Nucleus accumbens (tissue), 56 donors: ENCODE measurements around the gene CCNYL1.
"Not testable (repeated sequence)": the region's sequence is repeated elsewhere in the genome, so short reads cannot be mapped to it uniquely, and the experiment has no call there.

Source experiments
- DNase-seq, 56 donors: peaks; one replicate each; lab custom pipeline; 2025; lab: John Stamatoyannopoulos, UW

CCNYL1 gene

GRCh38 chr2:207695293-207695692 is 16.1 kb upstream of the CCNYL1 start:
- no peak for DNase-seq

DNA sequence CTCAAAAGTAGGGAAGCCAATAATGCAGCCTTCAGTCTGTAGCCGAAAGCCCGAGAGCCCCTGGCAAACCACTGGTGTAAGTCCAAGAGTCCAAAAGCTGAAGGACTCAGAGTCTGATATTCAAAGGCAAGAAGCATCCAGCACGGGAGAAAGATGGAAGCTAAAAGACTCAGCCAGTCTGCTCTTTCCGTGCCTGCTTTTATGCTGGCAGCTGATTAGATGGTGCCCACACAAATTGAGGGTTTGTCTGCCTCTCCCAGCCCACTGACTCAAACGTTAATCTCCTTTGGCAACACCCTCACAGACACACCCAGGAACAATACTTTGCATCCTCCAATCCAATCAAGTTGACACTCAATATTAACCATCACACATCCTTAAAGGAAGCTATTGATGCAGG is 14.5 kb upstream of the CCNYL1 start:
- not testable (repeated sequence) for DNase-seq

- no peak for DNase-seq
Observed at GRCh38 chr2:207697411-207697810, 14.0 kb upstream of the CCNYL1 start.

- DNase-seq = no peak
Observed at GRCh38 chr2:207698301-207698700, 13.1 kb upstream of the CCNYL1 start.

DNA sequence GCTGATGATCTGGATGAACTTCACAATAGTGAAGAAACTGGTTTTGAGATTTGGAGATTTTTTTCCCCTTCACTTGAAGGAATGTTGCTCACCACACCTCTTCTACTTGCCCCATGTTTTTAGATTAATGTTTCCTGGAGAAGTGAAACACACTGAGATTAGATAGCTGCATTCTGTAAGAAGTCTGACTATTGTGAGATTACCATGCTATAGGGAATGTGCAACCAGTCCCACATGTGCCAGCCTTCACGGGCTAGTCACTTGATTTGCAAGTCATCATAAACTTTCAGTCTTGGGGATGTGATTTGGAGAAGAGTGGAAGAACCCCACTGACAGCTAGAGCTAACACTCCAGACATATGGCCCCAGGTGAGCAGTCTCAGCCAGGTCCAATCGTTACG is 7.4 kb upstream of the CCNYL1 start:
- no peak for DNase-seq

GRCh38 chr2:207704671-207705070 is 6.8 kb upstream of the CCNYL1 start:
- no peak for DNase-seq

DNA sequence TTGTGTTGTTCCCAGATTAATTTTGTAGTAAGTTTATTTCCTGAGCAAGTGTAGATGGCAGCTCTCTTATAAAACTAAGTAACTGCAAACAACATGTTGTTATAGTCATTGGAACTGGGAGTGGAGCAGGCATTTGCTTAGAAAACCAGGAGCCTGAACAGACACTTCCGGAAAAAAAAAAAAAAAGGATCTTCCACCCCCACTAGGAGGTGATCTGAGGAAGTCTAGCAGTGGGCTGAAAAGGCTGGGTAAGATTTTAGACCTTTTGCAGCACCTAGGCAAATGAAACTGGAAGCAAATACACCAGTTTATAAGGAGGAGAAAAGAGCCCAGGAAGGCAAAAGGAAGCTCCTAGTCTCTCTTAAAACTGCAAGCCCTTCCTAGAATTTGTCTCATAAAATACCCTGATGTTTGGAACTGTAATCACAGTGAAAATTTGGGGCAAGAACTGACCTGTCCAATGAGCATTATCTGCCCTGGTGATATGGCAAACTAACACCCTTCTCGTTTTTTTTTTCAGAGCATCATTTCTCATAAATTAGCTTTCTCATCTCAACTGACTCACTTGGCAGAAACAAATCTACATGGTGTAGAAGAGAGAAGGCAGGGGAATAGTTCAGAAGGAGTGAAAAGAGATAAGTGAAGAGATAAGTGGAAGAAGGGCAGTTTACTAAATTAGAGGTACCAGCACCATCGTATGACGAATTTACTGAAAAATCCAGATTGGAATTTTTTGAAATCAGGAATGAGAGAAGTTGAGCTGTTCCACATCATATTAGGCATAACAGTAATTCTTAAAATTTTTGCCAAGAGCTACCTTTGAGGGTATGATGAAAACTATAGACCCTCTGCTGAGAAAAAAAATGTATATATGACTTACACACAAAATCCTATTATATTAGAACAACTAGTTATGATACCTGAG is 4.2 kb upstream of the CCNYL1 start:
- DNase-seq = no peak

DNA sequence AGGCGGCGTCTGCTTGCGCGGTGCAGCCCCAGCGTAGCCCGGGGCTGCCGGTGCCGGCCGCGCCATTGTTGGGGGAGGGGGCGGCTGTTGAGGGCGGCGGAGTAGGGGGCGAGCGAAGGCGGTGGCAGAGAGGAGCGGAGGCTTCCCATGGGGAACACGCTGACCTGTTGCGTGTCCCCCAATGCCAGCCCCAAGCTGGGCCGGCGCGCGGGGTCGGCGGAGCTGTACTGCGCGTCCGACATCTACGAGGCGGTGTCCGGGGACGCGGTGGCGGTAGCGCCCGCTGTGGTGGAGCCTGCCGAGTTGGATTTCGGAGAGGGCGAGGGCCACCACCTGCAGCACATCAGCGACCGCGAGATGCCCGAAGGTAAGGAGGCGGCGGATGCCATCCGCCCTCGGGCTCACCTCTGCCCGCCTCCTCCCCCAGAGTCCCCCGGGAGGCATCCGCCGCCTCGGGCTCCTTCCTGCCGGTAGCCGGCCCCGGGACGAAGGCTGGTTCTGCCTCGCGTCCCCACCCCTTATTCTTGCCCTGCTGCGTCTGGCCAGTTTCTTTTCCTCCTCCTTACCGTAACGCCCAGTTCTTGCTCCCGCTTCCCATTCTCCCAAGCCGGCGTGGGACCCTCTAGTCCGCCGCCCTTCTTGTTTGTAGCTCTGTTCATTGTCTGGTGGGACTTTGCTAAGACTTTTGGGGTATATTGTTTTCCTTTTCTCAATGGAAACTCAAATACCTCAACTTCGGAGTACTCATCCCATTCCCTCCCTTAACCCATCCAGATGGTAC is 500 bp downstream of the CCNYL1 start:
- peak in 23 of 56 donors; percentile 21 to 69 (median 52) for DNase-seq

DNA sequence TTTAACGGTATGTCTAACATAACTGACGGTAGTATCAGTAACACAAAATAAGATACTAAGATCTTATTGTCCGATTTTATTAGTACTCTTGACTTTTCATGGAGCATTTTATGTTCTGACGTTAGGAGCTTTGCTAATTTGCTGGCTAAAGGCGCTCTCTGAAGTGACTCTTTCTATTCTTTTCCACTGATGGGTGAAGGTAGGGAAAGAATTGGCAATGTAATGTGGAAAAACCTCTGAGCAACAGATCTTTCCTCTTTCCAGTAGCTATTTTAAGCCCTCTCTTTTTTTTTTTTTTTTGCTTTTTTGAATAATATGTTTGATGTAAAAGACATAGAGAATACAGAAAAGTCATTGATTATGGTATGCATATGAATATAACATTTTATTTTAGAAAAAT is 4.6 kb downstream of the CCNYL1 start:
- DNase-seq = no peak

- DNase-seq = no peak
Observed at GRCh38 chr2:207718521-207718920, 7.1 kb downstream of the CCNYL1 start.

DNA sequence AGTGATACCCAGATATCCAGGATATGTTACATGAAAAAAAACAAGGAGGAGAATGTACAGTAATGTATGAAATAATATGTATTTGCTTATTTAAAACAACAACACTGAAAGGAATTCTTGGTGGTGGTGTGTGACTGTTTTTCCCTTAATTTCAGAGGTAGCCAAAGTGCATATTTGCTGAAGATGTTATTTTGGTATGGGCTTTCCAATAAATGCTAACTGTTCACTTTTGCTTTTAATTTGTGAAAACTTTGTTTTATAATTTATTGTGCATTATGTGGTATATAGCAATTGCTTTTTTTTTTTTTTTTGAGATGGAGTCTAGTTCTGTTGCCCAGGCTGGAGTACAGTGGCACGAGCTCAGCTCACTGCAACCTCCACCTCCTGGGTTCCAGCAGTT is 7.6 kb downstream of the CCNYL1 start:
- DNase-seq = no peak

DNA sequence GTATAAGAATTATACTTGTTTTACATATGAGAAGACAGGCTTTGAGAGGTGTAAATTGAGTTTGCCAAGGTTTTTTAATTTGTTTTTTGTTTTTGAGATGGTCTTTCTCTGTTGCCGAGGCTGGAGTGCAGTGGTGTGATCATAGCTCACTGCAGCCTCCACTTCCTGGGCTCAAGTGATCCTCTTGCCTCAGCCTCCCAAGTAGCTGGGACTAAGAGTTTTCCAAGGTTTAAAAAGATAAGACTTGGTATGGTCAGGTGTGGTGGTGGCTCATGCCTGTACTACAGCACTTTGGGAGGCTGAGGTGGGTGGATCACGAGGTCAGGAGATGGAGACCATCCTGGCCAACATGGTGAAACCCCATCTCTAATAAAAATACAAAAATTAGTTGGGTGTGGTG is 8.2 kb downstream of the CCNYL1 start:
- DNase-seq = not testable (repeated sequence)

DNA sequence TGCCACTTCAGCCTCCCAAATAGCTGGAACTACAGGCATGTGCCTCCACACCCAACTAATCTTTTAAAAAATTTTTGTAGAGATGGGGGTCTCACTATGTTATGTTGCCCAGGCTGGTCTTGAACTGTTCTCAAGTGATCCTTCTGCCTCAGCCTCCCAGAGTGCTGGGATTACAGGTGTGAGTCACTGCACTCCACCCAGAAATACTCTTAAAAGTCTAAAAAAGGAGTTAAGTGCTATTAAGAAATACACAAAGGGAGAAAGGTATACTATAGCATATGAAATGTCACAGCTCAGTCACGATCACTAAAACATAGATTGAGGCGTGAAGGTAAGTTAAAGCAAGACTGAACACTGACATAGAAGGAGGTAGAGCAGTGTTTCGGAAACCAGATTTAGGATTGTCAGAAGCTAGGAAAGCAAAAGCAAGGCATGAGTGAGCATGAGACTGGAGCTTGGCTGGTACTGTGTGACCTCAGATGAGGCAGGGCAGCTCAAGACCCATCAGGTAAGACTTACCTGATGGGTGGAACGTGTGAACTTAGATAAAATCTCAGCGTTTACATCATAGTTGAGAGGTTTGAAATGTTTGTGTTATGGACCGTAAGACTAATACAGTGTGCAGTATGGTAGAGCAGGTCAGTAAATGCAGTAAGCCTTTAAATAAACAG is 9.2 kb downstream of the CCNYL1 start:
- DNase-seq = no peak

GRCh38 chr2:207722773-207723424 is 11.5 kb downstream of the CCNYL1 start:
- no peak for DNase-seq

DNA sequence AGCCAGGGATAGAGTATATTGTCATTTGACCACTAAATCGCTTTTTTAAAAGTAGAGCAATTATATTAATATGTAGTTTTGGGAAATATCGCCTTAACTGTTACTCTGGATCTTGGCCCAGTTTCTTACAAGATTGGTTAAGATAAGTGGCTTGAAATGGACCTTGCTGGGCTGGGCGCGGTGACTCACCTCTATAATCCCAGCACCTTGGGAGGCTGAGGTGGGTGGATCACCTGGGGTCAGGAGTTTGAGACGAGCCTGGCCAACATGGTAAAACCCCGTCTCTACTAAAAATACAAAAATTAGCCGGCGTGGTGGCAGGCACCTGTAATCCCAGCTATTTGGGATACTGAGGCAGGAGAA is 12.0 kb downstream of the CCNYL1 start:
- not testable (repeated sequence) for DNase-seq

- DNase-seq = no peak
Observed at GRCh38 chr2:207724113-207724512, 12.7 kb downstream of the CCNYL1 start.

DNA sequence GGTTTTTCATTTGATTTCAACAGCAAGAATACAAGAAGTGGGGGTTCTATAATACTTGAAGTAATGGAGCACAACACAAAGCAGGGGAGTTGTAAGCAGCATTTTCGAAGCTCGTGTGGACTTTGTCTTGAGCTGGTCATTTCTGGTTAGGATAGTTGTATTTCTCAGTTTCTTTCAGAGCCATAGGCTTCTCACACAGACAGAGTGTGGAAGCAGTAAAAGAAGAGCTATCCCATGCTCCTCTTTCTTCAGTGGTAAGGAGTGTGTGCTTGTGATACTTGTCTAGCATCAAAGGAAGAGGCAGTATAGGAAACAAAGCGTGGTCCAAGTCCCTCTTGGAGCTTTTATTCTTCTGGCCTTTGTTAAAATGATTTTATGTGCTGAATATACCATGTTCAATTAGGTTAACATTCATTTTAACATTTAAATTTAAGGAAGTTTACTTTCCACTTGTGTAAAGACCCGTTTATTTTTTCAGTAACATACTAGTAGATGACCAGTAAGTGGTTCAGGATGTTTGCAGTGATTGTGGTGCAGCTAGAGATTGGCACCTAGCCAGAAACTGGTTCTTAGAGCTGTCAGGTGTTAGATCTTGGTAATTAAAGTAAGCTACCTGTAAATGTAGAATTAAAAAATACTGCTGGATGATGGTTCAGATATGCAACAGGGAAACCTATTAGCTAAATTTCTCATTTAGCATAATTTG is 14.6 kb downstream of the CCNYL1 start:
- DNase-seq = no peak

GRCh38 chr2:207727261-207727660 is 15.8 kb downstream of the CCNYL1 start:
- no peak for DNase-seq

DNA sequence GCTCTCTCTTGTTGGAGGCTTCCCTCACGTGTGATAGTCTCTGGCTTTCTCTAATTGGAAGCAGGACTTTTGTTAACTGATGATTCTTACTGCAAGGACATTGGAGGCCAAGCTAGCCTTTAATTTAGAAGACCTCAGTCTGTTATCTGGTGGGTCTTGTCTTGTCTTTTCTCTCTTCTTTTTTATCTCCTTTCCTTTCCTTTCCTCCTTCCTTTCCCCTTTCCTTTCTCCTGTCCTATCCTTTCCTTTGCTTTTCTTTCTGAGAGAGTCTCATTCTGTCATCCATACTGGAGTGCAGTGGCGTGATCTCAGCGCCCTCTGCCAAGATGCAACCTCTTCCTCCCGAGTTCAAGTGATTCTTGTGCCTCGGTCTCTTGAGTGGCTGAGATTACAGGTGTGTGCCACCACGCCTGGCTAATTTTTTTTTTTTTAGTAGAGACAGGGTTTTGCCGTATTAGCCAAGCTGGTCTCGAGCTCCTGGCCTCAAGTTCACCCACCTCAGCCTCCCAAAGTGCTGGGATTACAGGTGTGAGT is 18.1 kb downstream of the CCNYL1 start:
- no peak for DNase-seq

DNA sequence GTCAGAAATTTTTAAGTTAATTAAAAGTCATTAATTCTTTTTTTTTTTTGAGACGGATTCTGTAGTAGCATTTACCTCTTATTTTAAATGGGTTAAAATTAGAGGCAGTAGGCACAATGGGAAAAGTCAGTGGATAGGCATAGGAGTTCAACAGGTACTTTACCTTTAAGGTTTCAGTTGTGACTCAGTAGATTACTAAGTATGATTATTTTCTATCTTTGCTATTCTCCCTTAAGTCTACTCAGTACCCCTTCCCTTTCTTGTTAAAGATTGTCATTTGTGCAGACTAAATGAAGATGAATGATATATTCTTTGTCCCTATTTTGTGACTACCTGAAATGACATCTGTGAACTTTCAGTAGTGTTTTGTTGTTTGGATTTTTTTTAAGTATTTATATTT is 19.7 kb downstream of the CCNYL1 start:
- DNase-seq = no peak
